ENCODE data around the gene PCK2. TPM values are rescaled to one million over a fixed set of nuclear protein-coding genes. Genes with fewer than 3 reads are reported as not detected.

PCK2 gene
- total RNA-seq, 1 donor = 24.8 TPM

DNA sequence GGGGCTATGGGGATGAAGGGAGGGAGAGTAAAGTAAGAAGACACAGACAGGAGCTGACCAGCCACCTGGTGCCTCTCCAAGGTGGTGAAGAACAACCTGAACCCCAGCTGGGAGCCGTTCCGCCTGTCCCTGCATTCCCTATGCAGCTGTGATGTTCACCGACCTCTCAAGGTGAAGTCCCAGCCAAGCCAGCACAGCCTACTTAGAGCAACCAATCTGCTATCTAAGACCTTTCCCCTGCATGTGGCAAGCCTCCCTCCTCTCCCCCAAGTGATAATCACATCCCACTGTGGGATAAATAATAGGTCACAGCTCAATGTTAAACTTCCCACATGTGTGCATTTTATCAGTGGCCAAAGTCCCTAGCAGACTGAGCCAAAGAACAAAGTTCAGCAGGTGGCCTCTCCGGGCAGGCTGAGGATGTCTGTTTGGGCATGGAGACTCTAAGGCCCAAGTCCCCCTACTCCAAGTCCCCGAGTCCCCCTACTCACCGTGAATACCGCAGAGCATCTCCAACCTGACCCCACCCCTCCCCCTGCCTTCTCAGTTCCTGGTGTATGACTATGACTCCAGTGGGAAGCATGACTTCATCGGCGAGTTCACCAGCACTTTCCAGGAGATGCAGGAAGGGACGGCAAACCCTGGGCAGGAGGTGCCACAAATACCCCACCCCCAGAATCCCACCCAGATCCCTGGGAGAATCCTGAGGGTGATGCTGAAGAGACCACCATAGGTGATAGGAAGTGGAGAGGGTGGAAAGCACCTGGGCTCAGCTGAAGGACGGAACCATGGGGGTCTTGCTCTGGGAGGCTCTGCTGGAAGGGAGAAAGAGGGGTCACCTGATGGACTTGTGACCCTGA is 19.3 kb upstream of the PCK2 start:
- no peak for DNase-seq (ENCODE audit: low read depth in 2 of 3, low spot score in 2 of 3)

DNA sequence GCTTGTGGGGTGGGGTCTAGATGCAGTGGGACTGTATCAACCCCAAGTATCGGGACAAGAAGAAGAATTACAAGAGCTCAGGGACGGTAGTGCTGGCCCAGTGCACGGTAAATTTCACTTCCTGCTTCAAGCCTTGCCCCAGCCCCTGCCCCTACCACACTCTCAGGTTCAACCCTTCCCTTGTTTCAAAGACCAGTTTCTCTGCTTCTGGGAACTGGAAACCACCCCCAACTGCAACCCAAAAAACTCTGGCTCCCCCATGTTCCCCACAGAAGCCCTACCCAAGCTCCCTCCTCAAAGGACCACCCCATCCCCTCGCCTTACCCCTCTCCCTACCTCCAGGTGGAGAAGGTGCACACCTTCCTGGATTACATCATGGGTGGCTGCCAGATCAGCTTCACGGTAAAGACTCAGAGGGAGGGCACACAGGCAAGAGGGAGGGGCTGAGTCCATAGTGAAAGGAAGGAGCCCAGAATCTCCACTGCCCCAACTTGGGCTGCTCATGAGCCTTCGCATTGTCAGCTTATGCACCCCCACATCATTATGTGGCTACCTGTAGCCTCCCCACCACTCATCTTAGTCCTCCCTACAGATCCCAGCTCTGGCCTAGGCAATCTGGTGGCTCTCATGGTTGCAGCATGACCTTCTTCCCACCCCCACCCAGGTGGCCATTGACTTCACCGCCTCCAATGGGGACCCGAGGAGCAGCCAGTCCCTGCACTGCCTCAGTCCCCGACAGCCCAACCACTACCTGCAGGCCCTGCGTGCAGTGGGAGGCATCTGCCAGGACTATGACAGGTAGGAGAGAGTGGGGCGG is 18.4 kb upstream of the PCK2 start:
- no peak for DNase-seq (ENCODE audit: low read depth in 2 of 3, low spot score in 2 of 3)

DNA sequence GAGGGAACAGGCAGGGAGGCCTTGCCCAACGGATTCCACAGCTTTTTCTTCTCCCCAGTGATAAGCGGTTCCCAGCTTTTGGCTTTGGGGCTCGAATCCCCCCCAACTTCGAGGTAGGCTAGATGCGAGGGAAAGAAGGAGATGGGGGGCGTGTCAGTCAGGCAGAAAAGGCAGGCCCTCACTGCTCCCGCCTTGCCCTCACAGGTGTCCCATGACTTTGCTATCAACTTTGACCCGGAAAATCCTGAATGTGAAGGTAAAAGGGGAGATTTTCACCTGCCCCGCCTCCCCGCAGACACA is 17.9 kb upstream of the PCK2 start:
- no peak for DNase-seq (ENCODE audit: low read depth in 2 of 3, low spot score in 2 of 3)

DNA sequence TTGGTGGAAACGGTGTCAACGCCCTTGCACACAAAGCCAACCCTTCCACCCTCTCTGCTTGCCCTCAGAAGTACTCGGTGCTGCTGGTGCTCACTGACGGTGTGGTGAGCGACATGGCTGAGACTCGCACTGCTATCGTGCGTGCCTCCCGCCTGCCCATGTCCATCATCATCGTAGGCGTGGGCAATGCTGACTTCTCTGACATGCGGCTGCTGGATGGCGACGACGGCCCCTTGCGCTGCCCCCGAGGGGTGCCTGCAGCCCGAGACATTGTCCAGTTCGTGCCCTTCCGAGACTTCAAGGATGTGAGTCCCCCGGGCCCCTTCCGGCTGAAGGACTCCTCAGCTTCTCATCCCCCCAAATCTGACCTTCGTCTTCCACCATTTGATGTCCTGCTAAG is 17.0 kb upstream of the PCK2 start:
- DNase-seq (ENCODE audit: low read depth in 2 of 3, low spot score in 2 of 3) = no peak

- DNase-seq (ENCODE audit: low read depth in 2 of 3, low spot score in 2 of 3) = no peak
Measured at GRCh38 chr14:24078146-24078545, 16.0 kb upstream of the PCK2 start.

GRCh38 chr14:24079491-24080141 is 14.5 kb upstream of the PCK2 start:
- peak in 2 of 3 donors; percentile 49 to 82 for DNase-seq (ENCODE audit: low read depth in 2 of 3, low spot score in 2 of 3)

- DNase-seq (ENCODE audit: low read depth in 2 of 3, low spot score in 2 of 3) = no peak
Measured at GRCh38 chr14:24080142-24080530, 14.0 kb upstream of the PCK2 start.

DNA sequence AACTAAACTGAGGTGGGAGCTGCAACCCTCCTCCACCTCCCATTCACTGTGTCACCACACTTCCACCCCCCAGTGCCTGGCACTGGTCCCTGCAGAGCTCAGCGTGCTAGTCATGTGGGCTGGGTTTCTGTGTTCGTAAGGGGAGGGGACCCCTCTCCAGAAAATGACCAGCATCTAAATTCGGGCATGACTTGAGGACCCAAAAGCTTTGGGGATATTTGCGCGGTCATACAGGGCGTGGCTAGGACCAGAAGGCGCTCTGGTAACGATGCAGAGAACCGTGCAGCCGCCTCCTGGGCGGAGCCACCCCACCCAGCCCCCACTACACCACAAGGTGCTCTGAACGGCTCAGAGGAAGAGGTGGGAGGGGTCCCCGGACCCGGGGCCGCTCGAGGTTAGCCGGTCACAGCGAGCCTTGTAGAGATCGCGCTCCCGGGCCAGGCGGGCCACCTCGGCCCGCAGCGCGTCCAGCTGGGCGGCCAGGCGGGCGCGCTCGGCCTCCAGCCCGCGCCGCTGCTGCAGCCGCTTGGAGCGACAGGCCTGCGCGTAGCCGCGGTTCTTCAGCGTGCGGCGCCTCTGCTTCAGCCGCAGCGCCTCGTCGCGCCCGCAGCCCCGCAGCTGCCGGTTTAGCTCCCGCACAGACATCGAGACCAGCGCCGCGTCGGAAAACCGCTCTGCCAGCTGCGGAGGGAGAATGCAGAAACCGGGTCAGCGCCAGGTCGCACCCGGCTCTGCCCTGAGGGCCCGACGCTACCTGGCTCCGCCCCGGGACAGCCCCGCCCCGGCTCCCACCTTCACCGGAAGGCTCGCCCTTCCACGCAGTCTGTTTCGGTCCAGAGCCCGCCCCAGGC is 13.0 kb upstream of the PCK2 start:
- DNase-seq (ENCODE audit: low read depth in 2 of 3, low spot score in 2 of 3) = peak; percentile 37 to 64 (median 55)

DNA sequence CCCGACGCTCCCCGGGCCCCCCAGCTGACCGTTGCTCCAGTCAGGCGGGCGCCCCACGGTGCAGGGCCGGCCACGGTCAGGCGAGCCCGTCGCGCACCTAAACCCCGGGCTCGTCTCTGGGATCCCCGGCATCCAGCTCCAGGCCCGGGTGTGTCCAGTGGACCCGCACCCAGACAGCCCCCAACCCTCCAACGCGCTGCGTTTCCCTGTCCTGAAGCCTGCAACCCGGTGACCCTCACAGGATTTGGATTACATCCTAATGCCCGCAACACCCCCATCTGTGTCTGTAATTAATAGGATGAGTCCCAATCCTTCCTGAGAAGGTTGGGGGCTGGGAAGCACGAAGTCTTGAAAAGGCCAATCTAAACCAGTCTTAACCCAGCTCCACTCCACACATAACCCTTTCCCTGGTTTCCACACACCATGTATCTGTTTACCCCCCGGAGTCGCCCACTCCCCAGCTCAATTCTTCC is 12.3 kb upstream of the PCK2 start:
- DNase-seq (ENCODE audit: low read depth in 2 of 3, low spot score in 2 of 3) = no peak

DNA sequence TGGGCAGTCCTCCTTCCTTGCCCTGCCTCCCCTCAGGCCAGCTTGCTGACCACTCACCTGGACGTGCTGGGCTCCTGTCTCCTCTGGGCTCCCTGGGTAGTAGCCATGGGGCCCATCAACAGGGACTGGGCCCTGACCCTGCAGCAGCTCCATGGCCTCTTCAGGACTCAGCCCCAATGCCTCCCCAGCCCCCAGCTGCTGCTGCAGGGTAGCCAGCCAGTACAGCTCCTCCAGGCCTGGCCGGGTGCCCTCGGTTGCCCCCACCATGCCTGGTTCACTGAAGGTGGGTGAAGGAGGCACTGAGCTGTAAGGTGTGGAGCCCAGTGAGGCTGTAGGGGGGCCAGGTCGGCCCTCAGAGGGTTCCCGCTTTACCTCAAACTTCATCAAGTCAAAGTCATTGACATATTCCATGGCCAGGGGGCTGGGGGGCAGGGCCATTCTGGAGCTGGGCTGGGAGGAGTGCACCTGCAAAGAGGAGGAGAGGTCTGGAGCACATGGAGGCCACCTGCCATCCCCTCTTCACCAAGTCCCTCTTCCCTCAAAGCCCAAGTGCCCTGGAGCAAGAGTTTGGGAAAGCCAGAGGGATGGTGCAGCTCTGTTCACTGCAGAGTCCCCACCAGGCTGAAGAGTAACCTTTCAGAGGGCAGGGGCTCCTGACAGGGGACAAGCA is 11.6 kb upstream of the PCK2 start:
- DNase-seq (ENCODE audit: low read depth in 2 of 3, low spot score in 2 of 3) = no peak

- DNase-seq (ENCODE audit: low read depth in 2 of 3, low spot score in 2 of 3) = no peak
Measured at GRCh38 chr14:24083462-24083861, 10.6 kb upstream of the PCK2 start.

DNA sequence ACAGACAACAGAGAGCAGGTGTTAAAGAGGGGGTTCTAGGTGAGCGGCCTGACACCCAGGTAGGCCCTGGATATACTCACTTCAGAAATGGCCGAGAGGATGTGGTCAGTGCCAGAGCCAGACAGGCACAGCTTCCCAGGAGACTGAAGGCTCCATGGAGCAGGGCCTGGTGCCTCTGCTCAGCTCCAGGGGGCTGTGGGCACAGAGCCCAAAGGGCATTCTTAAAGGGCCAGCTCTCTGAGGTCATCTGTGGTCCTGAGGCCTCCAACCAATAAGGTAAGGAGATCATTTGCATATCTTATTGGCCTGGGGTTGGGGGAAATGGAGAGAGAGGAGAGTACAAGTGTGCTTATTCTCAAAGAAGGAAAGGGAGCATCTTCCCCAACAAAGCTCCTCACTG is 9.7 kb upstream of the PCK2 start:
- no peak for DNase-seq (ENCODE audit: low read depth in 2 of 3, low spot score in 2 of 3)

GRCh38 chr14:24085215-24085614 is 8.9 kb upstream of the PCK2 start:
- no peak for DNase-seq (ENCODE audit: low read depth in 2 of 3, low spot score in 2 of 3)

DNA sequence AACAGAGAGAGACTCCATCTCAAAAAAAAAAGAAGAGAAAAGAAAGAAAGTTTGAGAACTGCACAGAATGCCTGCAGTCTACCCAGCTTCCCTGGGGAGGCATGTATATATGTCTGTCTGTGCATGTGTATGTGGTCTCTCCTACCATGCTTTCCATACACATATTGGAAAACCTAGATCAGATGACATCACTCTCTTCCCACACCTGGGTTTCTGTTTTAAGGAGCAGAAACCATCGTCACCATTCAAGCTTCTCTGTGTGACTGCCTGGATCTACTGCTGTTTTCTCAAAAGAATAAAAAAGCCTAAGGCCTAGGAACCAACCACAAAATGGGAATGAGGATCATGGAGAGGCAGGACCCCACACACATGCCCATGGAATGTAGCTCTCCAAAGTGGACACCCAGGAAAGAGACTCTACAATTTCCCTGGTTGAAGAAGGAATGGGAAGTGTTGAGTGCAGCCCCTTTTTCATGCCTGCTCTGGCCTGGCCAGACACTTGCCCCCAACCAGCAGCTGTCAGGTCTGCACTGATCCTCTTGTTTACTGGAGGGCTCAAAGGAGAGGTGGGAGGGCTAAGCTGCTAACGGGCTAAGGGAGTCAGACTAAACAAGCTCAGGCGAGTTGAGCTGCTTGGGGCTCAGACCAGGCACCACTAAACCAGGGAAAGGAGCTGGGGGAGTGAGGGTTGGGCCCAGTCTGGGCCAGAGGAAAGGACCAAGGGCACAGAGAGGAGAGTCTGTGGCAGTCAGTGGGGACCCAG is 7.7 kb upstream of the PCK2 start:
- no peak for DNase-seq (ENCODE audit: low read depth in 2 of 3, low spot score in 2 of 3)

GRCh38 chr14:24087004-24087403 is 7.1 kb upstream of the PCK2 start:
- no peak for DNase-seq (ENCODE audit: low read depth in 2 of 3, low spot score in 2 of 3)

DNA sequence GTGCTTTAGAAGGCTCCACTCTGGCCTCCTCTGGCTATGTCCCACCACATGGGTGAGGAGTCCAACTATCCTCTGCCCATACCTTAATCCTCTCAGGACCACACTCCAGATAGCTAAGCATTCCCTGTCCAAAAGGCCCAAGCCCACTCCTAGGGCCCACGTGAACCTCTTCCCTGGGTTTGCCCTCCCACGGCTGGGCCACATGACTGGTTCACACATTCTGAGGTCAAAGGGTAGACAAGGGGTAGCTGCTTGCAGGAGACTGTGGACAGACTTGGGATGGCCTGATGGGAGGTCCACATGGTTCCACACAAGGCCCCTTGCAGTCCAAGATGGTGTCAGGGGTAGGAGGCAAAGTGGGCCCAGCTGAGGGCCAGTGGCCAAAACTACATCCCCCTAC is 6.0 kb upstream of the PCK2 start:
- no peak for DNase-seq (ENCODE audit: low read depth in 2 of 3, low spot score in 2 of 3)

- no peak for DNase-seq (ENCODE audit: low read depth in 2 of 3, low spot score in 2 of 3)
Measured at GRCh38 chr14:24089890-24090289, 4.2 kb upstream of the PCK2 start.

- no peak for DNase-seq (ENCODE audit: low read depth in 2 of 3, low spot score in 2 of 3)
Measured at GRCh38 chr14:24092110-24092504, 2.0 kb upstream of the PCK2 start.

DNA sequence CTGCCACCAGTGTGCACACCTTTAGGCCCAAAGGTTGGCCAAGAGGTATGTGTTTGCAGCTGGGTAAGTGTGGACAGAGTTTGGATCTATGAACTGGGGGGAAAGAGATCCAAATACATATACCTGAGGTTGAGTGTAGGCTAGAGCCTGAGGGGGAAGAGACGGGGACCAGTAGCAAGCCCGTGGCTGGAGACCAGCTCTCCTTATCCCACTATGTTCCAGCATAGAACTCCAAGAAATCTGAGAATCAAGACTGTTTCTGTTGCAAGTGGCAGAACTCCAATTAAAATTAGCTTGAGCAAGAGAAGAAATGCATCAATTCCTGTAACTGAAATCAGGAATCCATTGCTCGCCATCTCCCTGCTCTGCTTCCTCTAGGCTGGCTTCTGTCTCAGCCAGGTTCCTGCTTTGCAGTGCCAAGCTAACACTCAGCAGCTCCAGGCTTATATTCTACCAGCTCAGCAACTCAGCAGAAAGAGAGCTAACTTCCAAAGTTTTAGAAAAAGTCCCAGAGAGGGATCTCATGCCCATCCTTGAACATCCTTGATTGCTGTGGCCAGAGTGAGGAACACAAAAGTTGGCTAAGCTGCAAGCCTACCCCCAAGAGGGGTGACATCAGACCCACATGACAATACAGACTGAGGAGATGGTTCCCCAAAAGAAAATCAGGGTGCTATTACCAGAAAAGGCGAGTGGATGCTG is 1.5 kb upstream of the PCK2 start:
- DNase-seq (ENCODE audit: low read depth in 2 of 3, low spot score in 2 of 3) = no peak
